Skeletal muscle tissue (tissue), 4 donors: ENCODE results near the gene GPR37L1. TPM values are rescaled to one million over a fixed set of nuclear protein-coding genes. Genes with fewer than 3 reads are reported as not detected.

Source experiments
- H3K27ac ChIP-seq: one replicate; pipeline ENCODE4 v1.7.0; 2013; ENCODE audit warnings: mild to moderate bottlenecking, low read depth, low read length, inconsistent platforms
- H3K27me3 ChIP-seq, 3 donors: one replicate each; pipeline ENCODE4 v1.7.0; 2013; ENCODE audit warnings: low read length in 3 of 3; ENCODE audit not compliant: control insufficient read depth in 3 of 3, insufficient read depth in 3 of 3
- H3K36me3 ChIP-seq, 3 donors: one replicate each; pipeline ENCODE4 v1.7.0; 2013; ENCODE audit warnings: low read length in 3 of 3; ENCODE audit not compliant: control insufficient read depth in 3 of 3, insufficient read depth in 3 of 3
- H3K4me1 ChIP-seq, 3 donors: one replicate each; pipeline ENCODE4 v1.7.0; 2013; ENCODE audit warnings: low read length in 3 of 3, mild to moderate bottlenecking in 3 of 3; ENCODE audit not compliant: control insufficient read depth in 3 of 3, insufficient read depth in 3 of 3
- H3K4me3 ChIP-seq, 3 donors: one replicate each; pipeline ENCODE4 v1.7.0; 2013; ENCODE audit warnings: low read length in 3 of 3
- H3K9ac ChIP-seq, 3 donors: one replicate each; pipeline ENCODE4 v1.7.0; 2013; ENCODE audit warnings: low read length in 3 of 3, mild to moderate bottlenecking in 3 of 3, moderate library complexity in 2 of 3, low read depth in 1 of 3
- H3K9me3 ChIP-seq, 3 donors: one replicate each; pipeline ENCODE4 v1.7.0; 2013; ENCODE audit warnings: low read length in 3 of 3; ENCODE audit not compliant: control insufficient read depth in 3 of 3
- total RNA-seq: library from RNA; depleted of rRNA; stranded (reverse); fragments of >200 nt; gene quantifications from one replicate; pipeline ENCODE4 v1.2.3, GENCODE V29; 2014
- donor health status: Osteomylitis.

Gene GPR37L1, protein sequence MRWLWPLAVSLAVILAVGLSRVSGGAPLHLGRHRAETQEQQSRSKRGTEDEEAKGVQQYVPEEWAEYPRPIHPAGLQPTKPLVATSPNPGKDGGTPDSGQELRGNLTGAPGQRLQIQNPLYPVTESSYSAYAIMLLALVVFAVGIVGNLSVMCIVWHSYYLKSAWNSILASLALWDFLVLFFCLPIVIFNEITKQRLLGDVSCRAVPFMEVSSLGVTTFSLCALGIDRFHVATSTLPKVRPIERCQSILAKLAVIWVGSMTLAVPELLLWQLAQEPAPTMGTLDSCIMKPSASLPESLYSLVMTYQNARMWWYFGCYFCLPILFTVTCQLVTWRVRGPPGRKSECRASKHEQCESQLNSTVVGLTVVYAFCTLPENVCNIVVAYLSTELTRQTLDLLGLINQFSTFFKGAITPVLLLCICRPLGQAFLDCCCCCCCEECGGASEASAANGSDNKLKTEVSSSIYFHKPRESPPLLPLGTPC
- total RNA-seq = under 0.01 TPM

DNA sequence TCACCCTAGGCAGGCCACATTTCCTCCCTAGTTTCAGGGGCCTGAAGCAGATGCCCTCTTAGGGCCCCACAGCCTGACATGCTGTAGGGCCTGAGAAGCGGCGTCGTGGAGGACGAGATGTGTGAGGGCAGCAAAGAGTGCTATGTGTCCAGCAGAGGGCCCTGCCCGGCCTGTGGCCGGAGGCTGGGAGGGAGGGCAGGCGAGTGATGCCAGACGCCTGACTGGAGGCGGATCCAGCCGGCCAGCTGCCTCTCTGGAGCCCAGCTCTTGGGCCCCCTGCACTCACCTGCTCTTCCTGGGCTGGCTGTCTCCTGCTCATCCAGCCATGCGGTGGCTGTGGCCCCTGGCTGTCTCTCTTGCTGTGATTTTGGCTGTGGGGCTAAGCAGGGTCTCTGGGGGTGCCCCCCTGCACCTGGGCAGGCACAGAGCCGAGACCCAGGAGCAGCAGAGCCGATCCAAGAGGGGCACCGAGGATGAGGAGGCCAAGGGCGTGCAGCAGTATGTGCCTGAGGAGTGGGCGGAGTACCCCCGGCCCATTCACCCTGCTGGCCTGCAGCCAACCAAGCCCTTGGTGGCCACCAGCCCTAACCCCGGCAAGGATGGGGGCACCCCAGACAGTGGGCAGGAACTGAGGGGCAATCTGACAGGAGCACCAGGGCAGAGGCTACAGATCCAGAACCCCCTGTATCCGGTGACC, at the start of gene GPR37L1:
GPR37L1 (plus strand) TSS at position 279 of the 697 bp plus-strand sequence; CDS start at position 326, 47 bp downstream.
- H3K4me1 ChIP-seq = no peaks in the 10 kb centered on the region
- H3K4me3 ChIP-seq = no peak within 1 kb of the TSS
- no peak within 1 kb of the TSS for H3K9ac ChIP-seq
- H3K36me3 ChIP-seq = no peaks in the 10 kb centered on the region
- H3K9me3 ChIP-seq = no peaks in the 10 kb centered on the region
- peaks cover 0 to 7% (median 3%) of the 10 kb centered on the region in 3 donors for H3K27me3 ChIP-seq
- H3K27ac ChIP-seq = no peak within 1 kb of the TSS

DNA sequence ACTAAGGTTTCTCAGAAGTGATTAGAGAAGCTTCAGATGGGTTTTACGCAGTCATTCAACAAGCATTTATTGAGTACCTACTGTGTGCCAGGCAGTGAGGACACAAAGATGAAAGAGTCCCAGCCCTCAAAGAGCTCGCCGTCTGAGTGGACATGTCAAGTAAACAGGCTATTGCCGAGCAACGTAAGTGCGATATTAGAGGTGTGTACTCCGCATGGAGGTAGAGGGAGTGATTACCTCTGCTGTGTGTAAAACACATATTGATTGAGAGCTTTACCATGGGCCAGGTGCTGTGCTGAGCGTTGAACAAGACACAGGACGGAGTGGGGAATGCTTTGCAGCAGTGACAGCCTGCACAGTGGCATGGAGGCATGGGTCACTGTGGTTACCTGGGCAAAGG, 49.5 kb upstream of the GPR37L1 start:
- H3K9ac ChIP-seq = no peak overlapping the region
- H3K4me3 ChIP-seq = no peak overlapping the region
- no peaks in the 10 kb centered on the region for H3K36me3 ChIP-seq
- H3K9me3 ChIP-seq = no peaks in the 10 kb centered on the region
- no peaks in the 10 kb centered on the region for H3K4me1 ChIP-seq
- H3K27ac ChIP-seq = no peak overlapping the region
- no peaks in the 10 kb centered on the region for H3K27me3 ChIP-seq

DNA sequence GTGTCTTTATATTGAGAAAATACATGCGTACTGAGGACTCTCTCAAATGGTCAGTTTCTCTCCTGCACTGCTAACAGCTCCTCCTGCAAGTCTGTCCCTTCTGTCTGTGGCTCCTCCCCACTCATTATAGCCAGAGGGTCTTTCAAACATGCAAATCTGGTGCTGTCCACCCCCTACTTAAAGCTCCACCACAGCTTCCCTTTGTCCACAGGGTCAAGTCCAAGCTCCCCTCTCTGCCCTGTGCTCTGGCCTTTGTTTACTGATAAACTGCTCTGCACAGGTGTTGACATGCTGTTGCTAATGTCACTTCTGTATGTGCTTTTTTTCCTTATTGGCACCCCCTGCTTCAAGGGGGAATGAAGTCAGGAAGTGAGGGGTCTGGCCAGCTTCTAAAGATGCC, 47.7 kb upstream of the GPR37L1 start:
- H3K9ac ChIP-seq = no peak overlapping the region
- H3K9me3 ChIP-seq = no peaks in the 10 kb centered on the region
- H3K4me3 ChIP-seq = no peak overlapping the region
- no peaks in the 10 kb centered on the region for H3K36me3 ChIP-seq
- H3K27me3 ChIP-seq = no peaks in the 10 kb centered on the region
- no peak overlapping the region for H3K27ac ChIP-seq
- no peaks in the 10 kb centered on the region for H3K4me1 ChIP-seq

GRCh38 chr1:202075389-202075788, 47.3 kb upstream of the GPR37L1 start:
- Histone ChIP-seq H3K4me1 (no peaks in the 10 kb centered on the region), H3K9ac (no peak overlapping the region), H3K27me3 (no peaks in the 10 kb centered on the region), H3K9me3 (no peaks in the 10 kb centered on the region), H3K4me3 (no peak overlapping the region), H3K27ac (no peak overlapping the region), H3K36me3 (no peaks in the 10 kb centered on the region)

DNA sequence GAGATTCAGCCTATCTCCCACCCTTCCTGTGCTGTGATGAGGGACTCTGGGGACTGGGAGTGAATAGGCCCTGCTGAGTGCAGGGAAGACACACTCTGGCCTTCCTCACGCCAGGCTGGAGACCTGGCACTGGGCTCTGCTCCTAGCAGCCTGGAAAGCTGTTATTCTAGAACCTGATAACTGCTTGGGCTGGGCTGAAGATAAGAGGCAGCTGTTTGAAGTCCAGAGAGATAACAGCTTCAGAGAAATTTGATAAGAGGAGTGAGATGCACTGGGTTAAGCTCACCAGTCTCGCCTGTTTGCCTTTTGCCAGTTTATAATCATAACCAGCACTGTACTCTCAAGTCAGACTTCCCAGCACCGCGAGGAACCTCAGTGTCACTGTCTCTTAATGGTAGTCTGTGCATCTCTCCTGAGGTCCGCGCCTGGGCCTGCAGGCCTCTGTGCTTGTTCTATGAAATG, 46.6 kb upstream of the GPR37L1 start:
- H3K27ac ChIP-seq = no peak overlapping the region

DNA sequence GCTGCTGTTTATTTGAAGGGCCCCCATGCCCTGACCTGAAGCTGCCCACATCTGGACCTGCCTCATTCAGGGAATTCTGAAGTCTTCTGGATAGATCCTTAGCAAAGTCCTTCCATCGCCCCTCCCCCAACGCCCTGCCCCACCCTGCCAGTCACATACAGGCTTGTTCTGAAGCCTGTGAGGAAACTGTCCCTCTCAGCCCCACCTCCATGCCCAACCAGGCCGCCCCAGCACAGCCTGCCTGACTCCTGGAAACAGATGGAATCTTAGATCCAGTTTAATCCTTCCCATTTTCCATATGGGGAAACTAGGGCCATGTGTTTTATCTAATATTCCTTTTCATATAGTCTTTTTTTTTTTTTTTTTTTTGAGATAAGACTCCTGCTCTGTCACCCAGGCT, 44.5 kb upstream of the GPR37L1 start:
- Histone ChIP-seq H3K36me3 (no peaks in the 10 kb centered on the region), H3K4me1 (no peaks in the 10 kb centered on the region), H3K27ac (no peak overlapping the region)

More for the DNA sequence above, 46.6 kb upstream of the GPR37L1 start:
- Histone ChIP-seq H3K27me3 (no peaks in the 10 kb centered on the region), H3K36me3 (no peaks in the 10 kb centered on the region), H3K4me3 (no peak overlapping the region), H3K4me1 (no peaks in the 10 kb centered on the region), H3K9me3 (no peaks in the 10 kb centered on the region), H3K9ac (no peak overlapping the region)

DNA sequence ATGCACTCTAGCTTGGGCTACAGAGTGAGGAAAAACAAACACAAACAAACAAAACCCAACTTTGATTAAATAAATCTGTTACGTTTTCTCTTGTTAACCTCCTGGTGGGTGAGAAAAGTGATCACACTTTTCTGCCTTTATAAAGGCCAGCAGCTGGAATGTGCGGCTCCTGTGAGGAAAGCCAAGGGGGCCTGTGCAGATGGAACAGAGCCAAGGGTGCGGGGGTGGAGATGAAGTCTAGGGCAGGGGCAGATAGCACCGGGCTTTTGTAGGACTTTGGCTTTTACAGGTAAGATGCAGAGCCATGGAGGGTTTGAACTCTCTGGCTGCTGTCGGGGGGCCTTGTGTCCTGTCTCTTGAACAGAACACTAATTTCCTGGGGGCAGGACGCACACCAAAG, 40.7 kb upstream of the GPR37L1 start:
- Histone ChIP-seq H3K27me3 (no peaks in the 10 kb centered on the region), H3K36me3 (no peaks in the 10 kb centered on the region), H3K27ac (no peak overlapping the region), H3K4me1 (no peaks in the 10 kb centered on the region), H3K9me3 (no peaks in the 10 kb centered on the region), H3K4me3 (no peak overlapping the region), H3K9ac (no peak overlapping the region)

More for the DNA sequence above, 44.5 kb upstream of the GPR37L1 start:
- Histone ChIP-seq H3K9ac (no peak overlapping the region), H3K27me3 (no peaks in the 10 kb centered on the region), H3K4me3 (no peak overlapping the region), H3K9me3 (no peaks in the 10 kb centered on the region)

- Histone ChIP-seq H3K27ac (no peak overlapping the region), H3K36me3 (no peaks in the 10 kb centered on the region), H3K9ac (no peak overlapping the region), H3K4me1 (no peaks in the 10 kb centered on the region), H3K4me3 (no peak overlapping the region), H3K27me3 (no peaks in the 10 kb centered on the region), H3K9me3 (no peaks in the 10 kb centered on the region)
Observed at GRCh38 chr1:202084791-202085681, 37.7 kb upstream of the GPR37L1 start.

DNA sequence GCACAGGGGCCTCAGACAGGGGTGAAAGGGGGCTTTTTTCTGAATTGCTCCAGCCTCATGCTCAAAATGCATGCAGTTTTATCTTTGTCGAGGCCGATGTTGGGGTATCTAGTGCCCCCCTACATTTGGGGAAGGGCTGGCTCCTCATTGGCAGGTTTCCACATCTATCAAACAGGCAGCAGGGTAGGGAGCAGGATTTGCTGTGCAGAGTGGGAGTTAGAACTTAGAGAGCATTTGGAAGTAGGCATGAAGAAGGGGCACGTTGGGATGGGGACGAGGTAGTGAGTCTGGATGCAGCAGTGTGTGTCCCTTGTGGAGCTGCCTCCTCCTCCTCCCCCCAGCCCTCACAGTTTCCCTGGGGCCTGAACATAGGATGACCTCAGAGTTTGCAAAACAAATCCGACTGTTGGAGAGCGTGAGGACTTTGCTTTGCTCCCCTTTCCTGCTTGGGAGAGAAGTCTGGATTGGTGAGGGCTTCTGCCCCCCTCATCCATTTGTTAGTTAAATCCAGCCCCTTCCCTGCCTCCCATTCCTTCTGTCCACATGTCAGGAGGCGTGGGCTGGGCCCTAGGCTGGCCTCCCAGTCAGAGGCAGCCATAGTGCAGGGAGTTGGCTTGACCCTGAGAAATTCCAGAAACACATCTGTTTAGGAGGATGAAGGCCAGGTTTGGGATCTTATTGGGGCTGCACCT, 36.9 kb upstream of the GPR37L1 start:
- H3K4me1 ChIP-seq = no peaks in the 10 kb centered on the region
- H3K4me3 ChIP-seq = no peak overlapping the region
- H3K36me3 ChIP-seq = no peaks in the 10 kb centered on the region
- H3K27me3 ChIP-seq = no peaks in the 10 kb centered on the region
- no peaks in the 10 kb centered on the region for H3K9me3 ChIP-seq
- H3K27ac ChIP-seq = no peak overlapping the region
- no peak overlapping the region for H3K9ac ChIP-seq
